GM12878 (cell line): Measurements from ENCODE around the gene TIMM50. TPM values are rescaled to one million over a fixed set of nuclear protein-coding genes. Genes with fewer than 3 reads are reported as not detected.

ENCODE experiments used
- ATAC-seq: fragments of 200-7000 bp; cut with Tn5 transposase; 3 replicates; pipeline ENCODE4 v1.9.1; 2020; ENCODE audit warnings: mild to moderate bottlenecking, moderate library complexity
- BruUV-seq: library from RNA; stranded (reverse); fragments of 400-500 nt; replicated peaks from 2 replicates; lab custom pipeline; 2021; lab: Mats Ljungman, UMichigan
- CTCF ChIA-PET: fragments of 300-600 bp; sonication (Branson Sonifier 250); formaldehyde crosslinking; extraction: SDS; loops from one replicate; lab custom pipeline; 2021; ENCODE audit warnings: inconsistent platforms; lab: Yijun Ruan, JAX
- POLR2A ChIA-PET: fragments of 350-600 bp; formaldehyde crosslinking; extraction: SDS; loops from one replicate; lab custom pipeline; 2021; ENCODE audit warnings: inconsistent platforms; lab: Charles Lee
- RAD21 ChIA-PET: fragments of 300-600 bp; sonication (Branson Sonifier 250); formaldehyde crosslinking; loops from one replicate; lab custom pipeline; 2023; ENCODE audit warnings: antibody characterized with exemption; ENCODE audit not compliant: unreplicated experiment; lab: Charles Lee
- SMC1A ChIA-PET: fragments of 300-600 bp; sonication (Branson Sonifier 250); formaldehyde crosslinking; loops from one replicate; lab custom pipeline; 2023; ENCODE audit not compliant: unreplicated experiment, uncharacterized antibody; lab: Charles Lee
- DNase-seq: peaks from one replicate; pipeline ENCODE4 v3.0.0-alpha.2; 2011; ENCODE audit warnings: low read depth, low spot score
- FAIRE-seq: peaks from 3 replicates; lab custom pipeline; 2011; peaks lifted over from hg19 to GRCh38; lab: Jason Lieb, UNC
- H2AFZ ChIP-seq: 2 replicates; pipeline ENCODE4 v1.6.0; 2011; ENCODE audit warnings: low read depth, low read length, control low read depth; ENCODE audit not compliant: control insufficient read depth
- H3K27ac ChIP-seq: 2 replicates; pipeline ENCODE4 v1.5.1; 2011; ENCODE audit warnings: control low read depth; ENCODE audit not compliant: control insufficient read depth, insufficient read depth
- H3K27me3 ChIP-seq, 2 experiments: replicated peaks in 1 of 2; 2 replicates each; pipeline versions ENCODE4 v1.6.0 to v1.6.1; 2011; ENCODE audit warnings: low read length in 1 of 2; ENCODE audit not compliant: control insufficient read depth in 2 of 2, insufficient read depth in 2 of 2
- H3K36me3 ChIP-seq, 2 experiments: 2 replicates each; pipeline ENCODE4 v1.5.1; 2011; ENCODE audit warnings: low read length in 1 of 2; ENCODE audit not compliant: control insufficient read depth in 2 of 2, insufficient read depth in 2 of 2
- H3K4me1 ChIP-seq: 2 replicates; pipeline ENCODE4 v1.6.1; 2011; ENCODE audit warnings: mild to moderate bottlenecking, low read length, moderate library complexity, mixed read lengths; ENCODE audit not compliant: control insufficient read depth, insufficient read depth
- H3K4me2 ChIP-seq: 2 replicates; pipeline ENCODE4 v1.6.0; 2011; ENCODE audit warnings: control low read depth; ENCODE audit not compliant: control insufficient read depth, insufficient read depth
- H3K4me3 ChIP-seq: fragments of 200-600 bp; sonication (generic); 2 replicates; pipeline ENCODE4 v1.5.1; 2016
- H3K79me2 ChIP-seq: 2 replicates; pipeline ENCODE4 v1.6.0; 2011; ENCODE audit warnings: low read length; ENCODE audit not compliant: control insufficient read depth, insufficient read depth
- H3K9ac ChIP-seq: 2 replicates; pipeline ENCODE4 v1.8.0; 2011; ENCODE audit warnings: low read length, control low read depth, mixed read lengths; ENCODE audit not compliant: control insufficient read depth, insufficient read depth
- H3K9me3 ChIP-seq: replicated peaks from 3 replicates; pipeline ENCODE4 v1.5.1; 2011; ENCODE audit warnings: mild to moderate bottlenecking, low read length; ENCODE audit not compliant: control insufficient read depth, insufficient read depth
- H4K20me1 ChIP-seq: 2 replicates; pipeline ENCODE4 v1.6.0; 2011; ENCODE audit not compliant: control insufficient read depth, insufficient read depth
- CBFB ChIP-seq: IDR thresholded peaks from 2 replicates; pipeline ENCODE4 v1.6.1; 2016; ENCODE audit warnings: antibody characterized with exemption, low read depth
- CEBPB ChIP-seq, 2 experiments: fragments of 150-350 bp in 1 of 2; IDR thresholded peaks; 2 replicates each; pipeline ENCODE4 v1.6.1; 2012 to 2014; ENCODE audit warnings: low read depth in 2 of 2, low read length in 2 of 2, borderline replicate concordance in 1 of 2, inconsistent platforms in 1 of 2
- DPF2 ChIP-seq: fragments of 450-650 bp; IDR thresholded peaks from 2 replicates; pipeline ENCODE4 v1.6.1; 2017; ENCODE audit warnings: mild to moderate bottlenecking
- E4F1 ChIP-seq: fragments of 450-650 bp; IDR thresholded peaks from 2 replicates; pipeline ENCODE4 v1.6.1; 2018; ENCODE audit warnings: borderline replicate concordance, mild to moderate bottlenecking; ENCODE audit not compliant: partially characterized antibody
- IKZF1 ChIP-seq: fragments of 450-650 bp; conservative IDR thresholded peaks from 2 replicates; pipeline ENCODE4 v1.6.1; 2017; ENCODE audit warnings: antibody characterized with exemption, mild to moderate bottlenecking
- LARP7 ChIP-seq: fragments of 450-650 bp; IDR thresholded peaks from 2 replicates; pipeline ENCODE4 v1.6.1; 2017; ENCODE audit warnings: mild to moderate bottlenecking
- POLR2AphosphoS2 ChIP-seq: IDR thresholded peaks from 2 replicates; pipeline ENCODE4 v1.6.1; 2011; ENCODE audit warnings: low read depth, mild to moderate bottlenecking, low read length, improper control_type of control experiment, moderate library complexity
- RBBP5 ChIP-seq: fragments of 200-600 bp; sonication (generic); conservative IDR thresholded peaks from 2 replicates; pipeline ENCODE4 v1.6.1; 2016
- RELB ChIP-seq: fragments of 450-650 bp; IDR thresholded peaks from 2 replicates; pipeline ENCODE4 v1.6.1; 2017; ENCODE audit warnings: low read depth, mild to moderate bottlenecking, moderate library complexity
- SMAD1 ChIP-seq: fragments of 450-650 bp; IDR thresholded peaks from 2 replicates; pipeline ENCODE4 v1.6.1; 2018; ENCODE audit warnings: mild to moderate bottlenecking, low read depth; ENCODE audit not compliant: partially characterized antibody
- SRF ChIP-seq, 2 experiments: IDR thresholded peaks; 2 replicates each; pipeline ENCODE4 v1.6.1; 2011; ENCODE audit warnings: low read depth in 2 of 2, low read length in 2 of 2, mild to moderate bottlenecking in 1 of 2, moderate library complexity in 1 of 2
- TAF1 ChIP-seq: IDR thresholded peaks from 2 replicates; pipeline ENCODE4 v1.6.1; 2011; ENCODE audit warnings: mild to moderate bottlenecking, low read depth, low read length, borderline replicate concordance
- ZNF24 ChIP-seq: fragments of 450-650 bp; IDR thresholded peaks from 2 replicates; pipeline ENCODE4 v1.6.1; 2017; ENCODE audit warnings: antibody characterized with exemption, mild to moderate bottlenecking
- WGBS: methylation state at CpG from one replicate; pipeline ENCODE4 v1.1.6; 2016; ENCODE audit warnings: low lambda C conversion rate; ENCODE audit not compliant: insufficient replicate concordance, insufficient coverage; ENCODE audit errors: missing lambda C conversion rate; 5-methylcytosine and 5-hydroxymethylcytosine counted together
- in situ Hi-C: fragments of 300-500 bp; cut with MboI; formaldehyde crosslinking; loops from 9 replicates; pipeline ENCODE4 v1.14.3; 2018; ENCODE audit warnings: mixed read lengths
- intact Hi-C: fragments of 100-400 bp; cut with micrococcal nuclease; formaldehyde crosslinking; loops from one replicate; pipeline ENCODE4 v1.14.2; 2022; ENCODE audit not compliant: unreplicated experiment
- polyA plus RNA-seq, 11 experiments: library from polyadenylated mRNA; depleted of rRNA in 4 of 11; unstranded in 6 of 11; stranded (reverse) in 5 of 11; fragments of >200 nt; fragmentation: Nextera tagmentation in 4 of 11; fragmentation: Illumina TruSeq in 1 of 11; extraction: Ambion mirVana in 4 of 11; extraction: Trizol in 1 of 11; gene quantifications; 1 replicate in 1 of 11; 2 replicates in 10 of 11; pipeline versions ENCODE4 v1.2.1 to v1.2.3, GENCODE V29; 2011 to 2016; ENCODE audit warnings: inconsistent platforms in 2 of 11, missing spikeins in 2 of 11, low read depth in 1 of 11
- total RNA-seq, 4 experiments: library from RNA; depleted of rRNA in 3 of 4; stranded (reverse); fragments of >200 nt in 3 of 4; fragmentation: Illumina TruSeq in 1 of 4; extraction: Trizol in 1 of 4; gene quantifications; 2 replicates each; pipeline versions ENCODE4 v1.2.1 to v1.2.3, GENCODE V29; 2013 to 2021

The TIMM50 gene
- total and polyA plus RNA-seq, 10 of the 15 experiments (the other 5 are each of a cell fraction or from before 2014, with no cell fraction given), result 15.6 to 146 (median 101) TPM

- SMC1A ChIA-PET, result interaction anchor here (1.3 kb wide), 1 partner anchor 13 kb away, joined by 3 read pairs; no protein-coding TSS in a partner anchor
- no peaks in the 10 kb centered on the region for H3K79me2 ChIP-seq
- no TSS peak for BruUV-seq
- no peak overlapping the region for H2AFZ ChIP-seq
- DNase-seq (no peak), FAIRE-seq (no peak), ATAC-seq (no peak)
- H3K4me3 ChIP-seq, result no peak overlapping the region
- 52% methylated on average over 4 of the region's 5 CpGs for WGBS
- H3K4me1 ChIP-seq, result peaks cover 11% of the 10 kb centered on the region
- TF ChIP-seq SRF (IDR thresholded peaks at IDR 0.05; ENCODE audit: low read depth in 2 of 2, low read length in 2 of 2), result no peak
- no peak for TF ChIP-seq CBFB
- no peak for TF ChIP-seq IKZF1
- H4K20me1 ChIP-seq, result no peaks in the 10 kb centered on the region
- H3K9ac ChIP-seq, result no peak overlapping the region
- H3K27me3 ChIP-seq, result peaks cover 9 to 22% of the 10 kb centered on the region in 2 experiments
- H3K27ac ChIP-seq, result no peak overlapping the region
- no peak overlapping the region for H3K4me2 ChIP-seq
- H3K36me3 ChIP-seq, result no peaks in the 10 kb centered on the region
- POLR2A ChIA-PET, result no interaction called here
- no peaks in the 10 kb centered on the region for H3K9me3 ChIP-seq
- intact Hi-C loops (no loop called here), in situ Hi-C loops (no loop called here)
- CTCF ChIA-PET, result interaction anchor here (0.7 to 2.1 kb wide), 3 partner anchors 15 to 44 kb away, joined by 3 to 6 read pairs (median 3); no protein-coding TSS in a partner anchor
- RAD21 ChIA-PET, result no interaction called here
These were observed 37.8 kb downstream of the TIMM50 start for GRCh38 chr19:39518458-39518857.

- Histone ChIP-seq H3K79me2 (no peaks in the 10 kb centered on the region), H3K27me3 (peaks cover 9 to 20% of the 10 kb centered on the region in 2 experiments), H3K9ac (no peak overlapping the region), H2AFZ (no peak overlapping the region), H3K27ac (no peak overlapping the region), H3K36me3 (no peaks in the 10 kb centered on the region), H3K4me3 (no peak overlapping the region), H3K4me2 (no peak overlapping the region), H3K4me1 (peaks cover 11% of the 10 kb centered on the region), H3K9me3 (no peaks in the 10 kb centered on the region), H4K20me1 (no peaks in the 10 kb centered on the region)
- 28% methylated on average over 5 of the region's 9 CpGs for WGBS
- RAD21 ChIA-PET, result no interaction called here
- ATAC-seq (no peak), DNase-seq (no peak), FAIRE-seq (no peak)
- no TSS peak for BruUV-seq
- POLR2A ChIA-PET, result no interaction called here
- in situ Hi-C loops, result no loop called here
- SMC1A ChIA-PET, result interaction anchor here (1.3 kb wide), 1 partner anchor 12 kb away, joined by 3 read pairs; no protein-coding TSS in a partner anchor
- CTCF ChIA-PET, result interaction anchor here (0.7 to 2.1 kb wide), 3 partner anchors 14 to 45 kb away, joined by 3 to 6 read pairs (median 3); no protein-coding TSS in a partner anchor
- intact Hi-C loops, result no loop called here
- TF ChIP-seq ZNF24 (no peak), RELB (no peak), POLR2AphosphoS2 (no peak), E4F1 (no peak), CEBPB (IDR thresholded peaks at IDR 0.05; ENCODE audit: borderline replicate concordance in 1 of 2, low read depth in 2 of 2, low read length in 2 of 2) (no peak), RBBP5 (no peak), DPF2 (no peak), TAF1 (no peak), SMAD1 (no peak), LARP7 (no peak)
These were observed 38.3 kb downstream of the TIMM50 start for GRCh38 chr19:39518975-39519374.
